Midbrain (tissue), 1 donor: Measurements from ENCODE around the gene SF3B1.
"Not testable (repeated sequence)": the region's sequence is repeated elsewhere in the genome, so short reads cannot be mapped to it uniquely, and the experiment has no call there.

ENCODE experiments used
- DNase-seq: peaks from one replicate; lab custom pipeline; 2025; lab: John Stamatoyannopoulos, UW

Gene SF3B1

GRCh38 chr2:197378494-197379307 is 56.1 kb downstream of the SF3B1 start:
- DNase-seq: peak; percentile 63

GRCh38 chr2:197378086-197378485 is 56.7 kb downstream of the SF3B1 start:
- no peak for DNase-seq

- DNase-seq: no peak
These were observed 57.2 kb downstream of the SF3B1 start for GRCh38 chr2:197377670-197378069.

GRCh38 chr2:197372592-197372991 is 62.2 kb downstream of the SF3B1 start:
- no peak for DNase-seq

GRCh38 chr2:197370664-197371063 is 64.2 kb downstream of the SF3B1 start:
- not testable (repeated sequence) for DNase-seq

GRCh38 chr2:197369933-197370320 is 64.9 kb downstream of the SF3B1 start:
- DNase-seq: no peak

GRCh38 chr2:197369228-197369932 is 65.4 kb downstream of the SF3B1 start:
- no peak for DNase-seq

- no peak for DNase-seq
These were observed 66.4 kb downstream of the SF3B1 start for GRCh38 chr2:197368412-197368811.

GRCh38 chr2:197363998-197364397 is 70.8 kb downstream of the SF3B1 start:
- no peak for DNase-seq

- no peak for DNase-seq
These were observed 74.1 kb downstream of the SF3B1 start for GRCh38 chr2:197360744-197361156.

- no peak for DNase-seq
These were observed 75.0 kb downstream of the SF3B1 start for GRCh38 chr2:197359859-197360258.

GRCh38 chr2:197358931-197359330 is 75.9 kb downstream of the SF3B1 start:
- DNase-seq: no peak

- no peak for DNase-seq
These were observed 76.8 kb downstream of the SF3B1 start for GRCh38 chr2:197357986-197358385.

GRCh38 chr2:197356136-197356535 is 78.7 kb downstream of the SF3B1 start:
- DNase-seq: no peak

- no peak for DNase-seq
These were observed 80.7 kb downstream of the SF3B1 start for GRCh38 chr2:197354169-197354558.

- DNase-seq: no peak
These were observed 81.2 kb downstream of the SF3B1 start for GRCh38 chr2:197353393-197354168.

GRCh38 chr2:197349699-197350098 is 85.1 kb downstream of the SF3B1 start:
- no peak for DNase-seq

- no peak for DNase-seq
These were observed 86.0 kb downstream of the SF3B1 start for GRCh38 chr2:197348721-197349360.

- DNase-seq: no peak
These were observed 88.9 kb downstream of the SF3B1 start for GRCh38 chr2:197345846-197346370.

- DNase-seq: not testable (repeated sequence)
These were observed 90.9 kb downstream of the SF3B1 start for GRCh38 chr2:197343968-197344367.

- DNase-seq: no peak
These were observed 94.2 kb downstream of the SF3B1 start for GRCh38 chr2:197340591-197340990.
